Esophagus muscularis mucosa (tissue), 4 donors: Measurements from ENCODE around the gene OR4A47. TPM values are rescaled to one million over a fixed set of nuclear protein-coding genes. Genes with fewer than 3 reads are reported as not detected.
"Not testable (repeated sequence)": the region's sequence is repeated elsewhere in the genome, so short reads cannot be mapped to it uniquely, and the experiment has no call there.

Experiments
- DNase-seq: peaks from one replicate; pipeline ENCODE4 v3.0.0-alpha.2; 2017; ENCODE audit errors: extremely low spot score
- H3K27ac ChIP-seq, 4 donors: fragments of 200-600 bp; sonication (generic); replicated peaks in 1 of 4; 1 replicate in 3 of 4; 2 replicates in 1 of 4; pipeline ENCODE4 v1.5.1; 2016 to 2019; ENCODE audit warnings: mild to moderate bottlenecking in 1 of 4
- H3K27me3 ChIP-seq, 4 donors: fragments of 200-600 bp; sonication (generic); one replicate each; pipeline versions ENCODE4 v1.5.1 to v1.6.0; 2016 to 2019
- H3K36me3 ChIP-seq, 4 donors: fragments of 200-600 bp; sonication (generic); one replicate each; pipeline ENCODE4 v1.5.1; 2016 to 2019
- H3K4me1 ChIP-seq, 4 donors: fragments of 200-600 bp; sonication (generic); one replicate each; pipeline ENCODE4 v1.5.1; 2016 to 2019
- H3K4me3 ChIP-seq, 4 donors: fragments of 200-600 bp; sonication (generic); 1 replicate in 2 of 4; 2 replicates in 2 of 4; pipeline ENCODE4 v1.5.1; 2016 to 2019; ENCODE audit warnings: mild to moderate bottlenecking in 4 of 4, moderate library complexity in 1 of 4
- H3K9me3 ChIP-seq, 4 donors: fragments of 200-600 bp; sonication (generic); 1 replicate in 3 of 4; 2 replicates in 1 of 4; pipeline ENCODE4 v1.5.1; 2016 to 2019
- CTCF ChIP-seq, 3 experiments: fragments of 200-600 bp in 2 of 3; fragments of 450-650 bp in 1 of 3; sonication (generic) in 2 of 3; IDR thresholded peaks; one replicate each; pipeline ENCODE4 v1.5.1; 2017 to 2019; ENCODE audit warnings: antibody characterized with exemption in 3 of 3, mild to moderate bottlenecking in 2 of 3, moderate library complexity in 1 of 3
- EP300 ChIP-seq: sonication (generic); formaldehyde crosslinking; IDR thresholded peaks from one replicate; pipeline ENCODE4 v1.6.1; 2017; ENCODE audit warnings: antibody characterized with exemption
- POLR2A ChIP-seq: fragments of 450-650 bp; IDR thresholded peaks from one replicate; pipeline ENCODE4 v1.6.1; 2017; ENCODE audit warnings: antibody characterized with exemption, moderate library complexity, mild to moderate bottlenecking, low read depth
- POLR2AphosphoS5 ChIP-seq, 2 donors: sonication (generic); formaldehyde crosslinking; IDR thresholded peaks; one replicate each; pipeline ENCODE4 v1.6.1; 2017; ENCODE audit warnings: antibody characterized with exemption in 2 of 2
- WGBS: methylation state at CpG from one replicate; pipeline ENCODE4 v1.1.5; 2018; 5-methylcytosine and 5-hydroxymethylcytosine counted together
- intact Hi-C: fragments of 100-400 bp; cut with DNase I; formaldehyde crosslinking; loops from one replicate; pipeline ENCODE4 v1.15.1; 2023
- total RNA-seq, 4 donors: library from RNA; depleted of rRNA; stranded (reverse); fragments of >200 nt; gene quantifications; one replicate each; pipeline versions ENCODE4 v1.1.0 to v1.2.1, GENCODE V29; 2016

The OR4A47 gene
- not detected for total RNA-seq

- not testable (repeated sequence) for H3K4me1 ChIP-seq, H3K9me3 ChIP-seq, DNase-seq
These were observed at the start of gene OR4A47 for GRCh38 chr11:48488493-48488892. TSS of gene OR4A47 (plus strand) at chr11:48488793. CDS start at chr11:48488793, 0 bp downstream.

GRCh38 chr11:48455909-48456308, 32.7 kb upstream of the OR4A47 start:
- WGBS: 84% methylated on average over 3 of the region's 3 CpGs
- H3K27ac ChIP-seq, DNase-seq, intact Hi-C loops, H3K4me1 ChIP-seq, H3K27me3 ChIP-seq, H3K4me3 ChIP-seq, H3K36me3 ChIP-seq: not testable (repeated sequence)
- peaks cover 0 to 12% (median 0%) of the 10 kb centered on the region in 4 donors for H3K9me3 ChIP-seq

More at GRCh38 chr11:48488493-48488892, at the start of gene OR4A47:
- intact Hi-C loops, H3K36me3 ChIP-seq, H3K27me3 ChIP-seq, H3K27ac ChIP-seq, H3K4me3 ChIP-seq: not testable (repeated sequence)

- H3K27ac ChIP-seq, H3K27me3 ChIP-seq, H3K4me3 ChIP-seq, H3K4me1 ChIP-seq, H3K9me3 ChIP-seq, DNase-seq, intact Hi-C loops, H3K36me3 ChIP-seq: not testable (repeated sequence)
- WGBS: 73% methylated on average over 2 of the region's 2 CpGs
These were observed 14.6 kb upstream of the OR4A47 start for GRCh38 chr11:48473966-48474365.

- not testable (repeated sequence) for H3K4me3 ChIP-seq
These were observed 13.9 kb upstream of the OR4A47 start for GRCh38 chr11:48474703-48475102.

GRCh38 chr11:48506169-48506568, 17.6 kb downstream of the OR4A47 start:
- H3K4me1 ChIP-seq, H3K4me3 ChIP-seq, H3K36me3 ChIP-seq, DNase-seq, H3K9me3 ChIP-seq, H3K27ac ChIP-seq, intact Hi-C loops, H3K27me3 ChIP-seq: not testable (repeated sequence)

More at GRCh38 chr11:48474703-48475102, 13.9 kb upstream of the OR4A47 start:
- DNase-seq, H3K9me3 ChIP-seq, H3K27ac ChIP-seq, intact Hi-C loops, H3K27me3 ChIP-seq, H3K36me3 ChIP-seq, H3K4me1 ChIP-seq: not testable (repeated sequence)
- WGBS: 66% methylated on average over 6 of the region's 6 CpGs

GRCh38 chr11:48538991-48539390, 50.4 kb downstream of the OR4A47 start:
- Histone ChIP-seq H3K27ac (no peak overlapping the region), H3K4me1 (no peaks in the 10 kb centered on the region), H3K27me3 (no peaks in the 10 kb centered on the region), H3K36me3 (no peaks in the 10 kb centered on the region), H3K4me3 (no peak overlapping the region), H3K9me3 (no peaks in the 10 kb centered on the region)
- TF ChIP-seq CTCF (IDR thresholded peaks at IDR 0.05) (no peak), POLR2AphosphoS5 (IDR thresholded peaks at IDR 0.05) (no peak), POLR2A (no peak), EP300 (no peak)
- DNase-seq: no peak
- intact Hi-C loops: no loop called here
- 70% methylated on average over 2 of the region's 2 CpGs for WGBS

Other genes with a start within 250 kb of the OR4A47 start
- gene OR4X2, start 243.7 kb upstream of the OR4A47 start, total RNA-seq: not detected
- gene OR4X1, start 224.9 kb upstream of the OR4A47 start, total RNA-seq: not detected
- not detected for gene OR4S1, start 182.6 kb upstream of the OR4A47 start, total RNA-seq
- gene OR4C3, start 163.9 kb upstream of the OR4A47 start, total RNA-seq: not detected
- not detected for gene OR4C5, start 122.3 kb upstream of the OR4A47 start, total RNA-seq